Psoas muscle (tissue), 8 donors: Measurements from ENCODE around the gene YWHAH. TPM values are rescaled to one million over a fixed set of nuclear protein-coding genes. Genes with fewer than 3 reads are reported as not detected.

ENCODE experiments used
- ATAC-seq, 4 donors: fragments of 200-7000 bp; cut with Tn5 transposase; one replicate each; pipeline ENCODE4 v1.9.1; 2020; ENCODE audit warnings: moderate library complexity in 3 of 4, mild to moderate bottlenecking in 2 of 4
- DNase-seq, 2 donors: peaks; one replicate each; pipeline ENCODE4 v3.0.0-alpha.2; 2020
- H3K27ac ChIP-seq: fragments of 200-600 bp; one replicate; pipeline ENCODE4 v1.8.0; 2022
- H3K27me3 ChIP-seq, 3 donors: fragments of 200-600 bp in 1 of 3; one replicate each; pipeline versions ENCODE4 v1.6.1 to v1.8.0; 2013 to 2022; ENCODE audit warnings: low read length in 2 of 3, mild to moderate bottlenecking in 2 of 3, moderate library complexity in 1 of 3; ENCODE audit not compliant: insufficient read depth in 3 of 3
- H3K36me3 ChIP-seq, 2 donors: fragments of 200-600 bp in 1 of 2; one replicate each; pipeline versions ENCODE4 v1.6.1 to v1.8.0; 2013 to 2022; ENCODE audit warnings: low read depth in 1 of 2, mild to moderate bottlenecking in 1 of 2, moderate library complexity in 1 of 2; ENCODE audit not compliant: insufficient read depth in 1 of 2
- H3K4me1 ChIP-seq: fragments of 200-600 bp; one replicate; pipeline ENCODE4 v1.8.0; 2022
- H3K4me3 ChIP-seq: fragments of 200-600 bp; one replicate; pipeline ENCODE4 v1.8.0; 2022; ENCODE audit warnings: mild to moderate bottlenecking
- H3K9me3 ChIP-seq: fragments of 200-600 bp; one replicate; pipeline ENCODE4 v1.8.0; 2022
- CTCF ChIP-seq: fragments of 200-600 bp; IDR thresholded peaks from one replicate; pipeline ENCODE4 v1.8.0; 2022; ENCODE audit warnings: antibody characterized with exemption
- WGBS, 3 donors: extraction: QIAGEN DNeasy Blood & Tissue Kit; methylation state at CpG; one replicate each; pipeline versions ENCODE4 v1.1.6 to v1.1.7; 2013; 5-methylcytosine and 5-hydroxymethylcytosine counted together
- intact Hi-C, 2 donors: fragments of 100-400 bp; cut with DNase I; formaldehyde crosslinking; loops; one replicate each; pipeline versions ENCODE4 v1.11.0 to v1.14.2; 2022
- polyA plus RNA-seq, 3 donors: library from polyadenylated mRNA; stranded (reverse); fragments of 200-250 nt; gene quantifications; one replicate each; pipeline ENCODE4 v1.2.3, GENCODE V29; 2013
- total RNA-seq, 4 donors: library from RNA; stranded (reverse); fragmentation: NEBNext Ultra II Directional in 2 of 4; extraction: Animal tissue kit (Norgen Biotek cat#: 25700) in 2 of 4; gene quantifications; one replicate each; pipeline versions ENCODE4 v1.2.1 to v1.2.4, GENCODE V29; 2021 to 2023
- donor health status: healthy with polysubstance abuse.
- donor health status: DM: no; HTN: no; CAD: no; lungs with moderate emphysema.
- donor health status: Bipolar disorder and iron deficiency.
- donor health status: healthy.
- donor health status: DM: yes; HTN: yes; CAD: no.
- donor health status: DM: no; HTN: no; CAD: no.
- donor health status: DM: no; HTN: no; CAD: no.
- donor health status: DM: yes; HTN: yes; CAD: no.

The YWHAH gene
- total and polyA plus RNA-seq, 7 donors: 47.8 to 133 (median 53.4) TPM

GRCh38 chr22:31968022-31968421, 23.7 kb downstream of the YWHAH start:
- intact Hi-C loops: no loop called here
- H3K27ac ChIP-seq: no peak overlapping the region
- DNase-seq: no peak

GRCh38 chr22:31969789-31970489, 25.6 kb downstream of the YWHAH start:
- H3K9me3 ChIP-seq: no peaks in the 10 kb centered on the region
- ATAC-seq: peak; percentile 77 to 87 (median 84)
- peak; percentile 47 for TF ChIP-seq CTCF
- H3K27me3 ChIP-seq: no peaks in the 10 kb centered on the region
- peak overlapping the region; percentile 67 for H3K4me3 ChIP-seq
- 35 to 37% (median 35%) methylated on average over 19 of the region's 19 CpGs for WGBS, 3 donors
- intact Hi-C loops: loop anchor here in 1 of 2 donors (10.0 kb wide), 1 partner anchor 235 kb away; the partner anchor contains the start of gene RFPL2
- H3K36me3 ChIP-seq: no peaks in the 10 kb centered on the region
- peaks cover 5% of the 10 kb centered on the region for H3K4me1 ChIP-seq
- DNase-seq: peak; percentile 42 to 66
- no peak overlapping the region for H3K27ac ChIP-seq

More at GRCh38 chr22:31968022-31968421, 23.7 kb downstream of the YWHAH start:
- ATAC-seq: no peak
- WGBS, 3 donors: 91 to 94% (median 94%) methylated on average over 9 of the region's 9 CpGs
- Histone ChIP-seq H3K27me3 (no peaks in the 10 kb centered on the region), H3K4me1 (peaks cover 5% of the 10 kb centered on the region), H3K4me3 (no peak overlapping the region), H3K36me3 (no peaks in the 10 kb centered on the region), H3K9me3 (no peaks in the 10 kb centered on the region)
- no peak for TF ChIP-seq CTCF

GRCh38 chr22:31970490-31971444, 26.4 kb downstream of the YWHAH start:
- intact Hi-C loops: loop anchor here in 1 of 2 donors (10.0 kb wide), 1 partner anchor 234 kb away; the partner anchor contains the start of gene RFPL2
- no peaks in the 10 kb centered on the region for H3K9me3 ChIP-seq
- peaks cover 5% of the 10 kb centered on the region for H3K4me1 ChIP-seq
- H3K27ac ChIP-seq: no peak overlapping the region
- H3K36me3 ChIP-seq: no peaks in the 10 kb centered on the region
- 11 to 15% (median 13%) methylated on average over 43 to 55 of the region's 55 CpGs for WGBS, 3 donors
- ATAC-seq (peak; percentile 93 to 99 (median 96)), DNase-seq (peak; percentile 78 to 90)
- H3K4me3 ChIP-seq: peak overlapping the region; percentile 67
- H3K27me3 ChIP-seq: no peaks in the 10 kb centered on the region
- peak; percentile 93 for TF ChIP-seq CTCF

GRCh38 chr22:31972180-31972579, 27.8 kb downstream of the YWHAH start:
- intact Hi-C loops: loop anchor here in 1 of 2 donors (10.0 kb wide), 1 partner anchor 233 kb away; the partner anchor contains the start of gene RFPL2
- DNase-seq (no peak), ATAC-seq (no peak)
- Histone ChIP-seq H3K27ac (no peak overlapping the region), H3K9me3 (no peaks in the 10 kb centered on the region), H3K27me3 (no peaks in the 10 kb centered on the region), H3K4me3 (no peak overlapping the region), H3K36me3 (no peaks in the 10 kb centered on the region), H3K4me1 (peaks cover 5% of the 10 kb centered on the region)
- 48 to 54% (median 53%) methylated on average over 14 of the region's 14 CpGs for WGBS, 3 donors
- TF ChIP-seq CTCF: no peak
